ENCODE results near the gene DOCK10. TPM values are rescaled to one million over a fixed set of nuclear protein-coding genes. Genes with fewer than 3 reads are reported as not detected.

DOCK10 gene
- total RNA-seq, 1 donor from 2014 or later = 1.1 TPM

- DNase-seq (ENCODE audit: low read depth) = no peak
- no peak overlapping the region for H3K4me3 ChIP-seq (ENCODE audit: low read depth, low read length)
- H3K27me3 ChIP-seq (ENCODE audit: control insufficient read depth, insufficient read depth, low read length) = no peaks in the 10 kb centered on the region
- no peak for FAIRE-seq
- H3K36me3 ChIP-seq (ENCODE audit: control insufficient read depth, insufficient read depth, low read length) = no peaks in the 10 kb centered on the region
- TF ChIP-seq CTCF (IDR thresholded peaks at IDR 0.05; ENCODE audit: insufficient read depth, low read length, severe bottlenecking) = no peak
Observed at GRCh38 chr2:224724331-224724730, 317.9 kb downstream of the DOCK10 start.

GRCh38 chr2:224723586-224724217 lies 318.6 kb downstream of the DOCK10 start:
- FAIRE-seq = no peak
- H3K4me3 ChIP-seq (ENCODE audit: low read depth, low read length) = no peak overlapping the region
- H3K36me3 ChIP-seq (ENCODE audit: control insufficient read depth, insufficient read depth, low read length) = no peaks in the 10 kb centered on the region
- H3K27me3 ChIP-seq (ENCODE audit: control insufficient read depth, insufficient read depth, low read length) = no peaks in the 10 kb centered on the region
- DNase-seq (ENCODE audit: low read depth) = peak; percentile 15
- no peak for TF ChIP-seq CTCF (IDR thresholded peaks at IDR 0.05; ENCODE audit: insufficient read depth, low read length, severe bottlenecking)

GRCh38 chr2:224722770-224723169 lies 319.5 kb downstream of the DOCK10 start:
- no peaks in the 10 kb centered on the region for H3K36me3 ChIP-seq (ENCODE audit: control insufficient read depth, insufficient read depth, low read length)
- H3K27me3 ChIP-seq (ENCODE audit: control insufficient read depth, insufficient read depth, low read length) = no peaks in the 10 kb centered on the region
- H3K4me3 ChIP-seq (ENCODE audit: low read depth, low read length) = no peak overlapping the region
- FAIRE-seq (no peak), DNase-seq (ENCODE audit: low read depth) (no peak)
- TF ChIP-seq CTCF (IDR thresholded peaks at IDR 0.05; ENCODE audit: insufficient read depth, low read length, severe bottlenecking) = no peak

GRCh38 chr2:224722250-224722649 lies 320.0 kb downstream of the DOCK10 start:
- no peak for TF ChIP-seq CTCF (IDR thresholded peaks at IDR 0.05; ENCODE audit: insufficient read depth, low read length, severe bottlenecking)
- Histone ChIP-seq H3K36me3 (ENCODE audit: control insufficient read depth, insufficient read depth, low read length) (no peaks in the 10 kb centered on the region), H3K4me3 (ENCODE audit: low read depth, low read length) (no peak overlapping the region), H3K27me3 (ENCODE audit: control insufficient read depth, insufficient read depth, low read length) (no peaks in the 10 kb centered on the region)
- no peak for FAIRE-seq
- DNase-seq (ENCODE audit: low read depth) = peak; percentile 5

- Histone ChIP-seq H3K4me3 (ENCODE audit: low read depth, low read length) (no peak overlapping the region), H3K27me3 (ENCODE audit: control insufficient read depth, insufficient read depth, low read length) (no peaks in the 10 kb centered on the region), H3K36me3 (ENCODE audit: control insufficient read depth, insufficient read depth, low read length) (no peaks in the 10 kb centered on the region)
- DNase-seq (ENCODE audit: low read depth) (no peak), FAIRE-seq (no peak)
- no peak for TF ChIP-seq CTCF (IDR thresholded peaks at IDR 0.05; ENCODE audit: insufficient read depth, low read length, severe bottlenecking)
Observed at GRCh38 chr2:224716921-224717320, 325.3 kb downstream of the DOCK10 start.

GRCh38 chr2:224716201-224716600 lies 326.1 kb downstream of the DOCK10 start, which contains the start of gene CCDC195:
TSS of gene CCDC195 (minus strand) at chr2:224716365. CDS start at chr2:224716365, 0 bp downstream.
- Histone ChIP-seq H3K27me3 (ENCODE audit: control insufficient read depth, insufficient read depth, low read length) (no peaks in the 10 kb centered on the region), H3K36me3 (ENCODE audit: control insufficient read depth, insufficient read depth, low read length) (no peaks in the 10 kb centered on the region), H3K4me3 (ENCODE audit: low read depth, low read length) (no peak within 1 kb of the TSS)
- TF ChIP-seq CTCF (IDR thresholded peaks at IDR 0.05; ENCODE audit: insufficient read depth, low read length, severe bottlenecking) = no peak
- no peak for FAIRE-seq
- DNase-seq (ENCODE audit: low read depth) = no peak

All from bronchial epithelial cell (primary cell).